Skeletal muscle satellite cell (primary cell): ENCODE data around the gene ANKUB1.

Source experiments
- H3K27me3 ChIP-seq: 2 replicates; pipeline ENCODE4 v1.7.0; 2013; ENCODE audit warnings: low read length; ENCODE audit not compliant: control insufficient read depth, insufficient read depth
- H3K36me3 ChIP-seq: 2 replicates; pipeline ENCODE4 v1.7.0; 2013; ENCODE audit warnings: mild to moderate bottlenecking, control low read depth, low read length; ENCODE audit not compliant: insufficient read depth
- H3K4me1 ChIP-seq: 2 replicates; pipeline ENCODE4 v1.7.0; 2013; ENCODE audit warnings: low read length; ENCODE audit not compliant: control insufficient read depth, insufficient read depth
- H3K4me2 ChIP-seq: 2 replicates; pipeline ENCODE4 v1.7.0; 2013; ENCODE audit warnings: mild to moderate bottlenecking, low read length
- H3K4me3 ChIP-seq: 2 replicates; pipeline ENCODE4 v1.7.0; 2013; ENCODE audit warnings: low read length
- H3K9ac ChIP-seq: 2 replicates; pipeline ENCODE4 v1.7.0; 2013; ENCODE audit warnings: mild to moderate bottlenecking, low read depth, low read length, moderate library complexity
- H3K9me3 ChIP-seq: replicated peaks from 2 replicates; pipeline ENCODE4 v1.7.0; 2013; ENCODE audit warnings: mild to moderate bottlenecking, control low read depth, low read length

The ANKUB1 gene

DNA sequence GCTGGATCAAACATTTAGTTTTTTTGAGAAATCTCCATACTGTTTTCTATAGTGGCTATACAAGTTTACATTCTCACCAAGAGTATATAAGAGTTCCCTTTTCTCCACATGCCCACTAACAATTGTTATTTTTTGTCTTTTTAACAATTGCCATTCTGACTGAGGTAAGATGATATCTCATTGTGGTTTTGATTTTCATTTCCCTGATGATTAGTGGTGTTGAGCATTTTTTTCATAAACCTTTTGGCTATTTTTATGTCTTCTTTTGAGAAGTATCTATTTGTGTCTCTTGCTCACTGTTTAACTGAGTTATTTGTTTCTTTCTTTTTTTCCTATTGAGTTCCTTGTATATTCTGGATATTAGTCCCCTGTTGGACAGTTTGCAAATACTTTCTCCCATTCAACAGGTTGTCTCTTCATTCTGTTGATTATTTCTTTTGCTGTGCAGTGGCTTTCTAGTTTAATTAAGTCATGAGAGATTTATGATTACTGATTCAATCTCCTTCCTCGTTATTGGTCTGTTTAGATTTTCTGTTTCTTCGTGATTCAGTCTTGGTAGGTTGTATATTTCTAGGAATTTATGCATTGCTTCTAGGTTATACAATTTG is 13.9 kb upstream of the ANKUB1 start:
- Histone ChIP-seq H3K9me3 (no peaks in the 10 kb centered on the region), H3K36me3 (no peaks in the 10 kb centered on the region), H3K4me1 (peaks cover 3% of the 10 kb centered on the region), H3K27me3 (no peaks in the 10 kb centered on the region), H3K4me2 (no peak overlapping the region), H3K9ac (no peak overlapping the region), H3K4me3 (no peak overlapping the region)

DNA sequence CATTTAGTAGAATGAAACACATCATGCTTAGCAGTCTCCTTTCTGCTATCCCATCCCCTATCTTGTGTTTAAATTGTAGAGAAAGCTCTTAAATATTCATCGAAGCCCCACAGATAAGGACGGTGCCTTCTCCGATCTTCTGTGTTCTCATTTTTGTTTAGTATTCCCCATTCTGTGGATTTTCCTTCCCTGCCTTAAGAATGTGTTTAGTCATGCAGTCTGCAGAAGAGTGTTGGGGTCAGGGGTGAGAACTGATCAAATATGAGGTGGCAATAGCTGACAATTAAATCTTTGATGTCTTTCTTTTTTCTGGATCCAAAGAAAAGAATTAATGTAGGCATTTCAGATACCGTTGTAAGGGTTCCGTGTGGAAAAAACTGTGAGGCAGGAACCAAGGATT is 9.3 kb upstream of the ANKUB1 start:
- H3K27me3 ChIP-seq, result no peaks in the 10 kb centered on the region
- H3K4me1 ChIP-seq, result peaks cover 3% of the 10 kb centered on the region
- no peak overlapping the region for H3K4me3 ChIP-seq
- H3K36me3 ChIP-seq, result no peaks in the 10 kb centered on the region
- H3K9me3 ChIP-seq, result no peaks in the 10 kb centered on the region
- H3K4me2 ChIP-seq, result no peak overlapping the region
- H3K9ac ChIP-seq, result no peak overlapping the region

DNA sequence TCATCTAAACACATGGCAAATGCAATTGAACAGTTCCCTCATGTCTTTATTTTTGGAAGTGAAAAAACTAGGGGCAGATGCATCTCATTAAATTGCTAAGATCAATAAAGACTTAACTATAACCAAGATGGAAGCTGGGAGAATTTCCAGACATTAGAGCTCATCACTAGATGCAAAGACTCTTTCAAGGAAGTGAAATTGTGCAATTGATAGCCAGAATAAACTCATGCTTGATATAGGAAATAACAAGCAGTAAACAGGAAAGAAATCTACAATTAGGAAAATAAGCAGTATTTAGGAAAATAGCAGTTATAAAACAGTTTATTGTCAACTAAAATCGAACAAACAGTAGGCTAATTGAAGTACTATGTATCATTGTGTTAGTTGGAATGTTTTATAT is 8.8 kb upstream of the ANKUB1 start:
- Histone ChIP-seq H3K4me1 (no peaks in the 10 kb centered on the region), H3K9ac (no peak overlapping the region), H3K9me3 (no peaks in the 10 kb centered on the region), H3K36me3 (no peaks in the 10 kb centered on the region), H3K4me3 (no peak overlapping the region), H3K27me3 (no peaks in the 10 kb centered on the region), H3K4me2 (no peak overlapping the region)

DNA sequence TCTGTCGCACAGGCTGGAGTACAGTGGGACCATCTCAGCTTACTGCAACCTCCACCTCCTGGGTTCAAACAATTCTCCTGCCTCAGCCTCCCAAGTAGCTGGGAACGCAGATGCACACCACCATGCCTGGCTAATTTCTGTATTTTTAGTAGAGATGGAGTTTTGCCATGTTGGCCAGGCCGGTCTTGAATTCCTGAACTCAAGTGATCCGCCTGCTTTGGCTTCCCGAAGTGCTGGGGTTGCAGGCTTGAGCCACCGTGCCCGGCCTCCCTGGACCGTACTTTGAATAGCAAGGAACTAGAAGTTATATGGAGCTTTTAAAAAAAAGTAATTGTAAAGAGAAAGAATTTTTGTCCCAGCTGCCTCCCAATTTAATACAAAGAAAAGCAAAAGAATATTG is 8.3 kb upstream of the ANKUB1 start:
- Histone ChIP-seq H3K4me3 (no peak overlapping the region), H3K9ac (no peak overlapping the region), H3K9me3 (no peaks in the 10 kb centered on the region), H3K36me3 (no peaks in the 10 kb centered on the region), H3K4me2 (no peak overlapping the region), H3K27me3 (no peaks in the 10 kb centered on the region), H3K4me1 (no peaks in the 10 kb centered on the region)

DNA sequence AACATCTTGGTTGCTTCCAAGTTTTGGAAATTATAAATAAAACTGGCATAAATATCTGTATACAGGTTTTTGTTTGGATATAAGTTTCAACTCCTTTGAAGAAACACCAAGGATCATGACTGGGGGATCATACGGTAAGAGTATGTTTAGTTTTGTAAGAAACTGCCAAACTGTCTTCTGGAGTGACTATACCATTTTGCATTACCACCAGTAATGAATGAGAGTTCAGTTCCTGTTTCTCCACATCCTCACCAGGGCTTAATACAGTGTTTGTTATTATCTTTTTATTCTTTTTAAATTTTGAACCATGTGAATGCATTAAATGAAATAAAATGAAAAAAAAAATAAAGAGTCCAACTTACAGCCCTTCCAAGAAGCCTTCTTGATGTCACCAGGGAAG is 3.7 kb upstream of the ANKUB1 start:
- Histone ChIP-seq H3K27me3 (no peaks in the 10 kb centered on the region), H3K9ac (no peak overlapping the region), H3K4me1 (no peaks in the 10 kb centered on the region), H3K36me3 (no peaks in the 10 kb centered on the region), H3K4me3 (no peak overlapping the region), H3K9me3 (no peaks in the 10 kb centered on the region), H3K4me2 (no peak overlapping the region)

DNA sequence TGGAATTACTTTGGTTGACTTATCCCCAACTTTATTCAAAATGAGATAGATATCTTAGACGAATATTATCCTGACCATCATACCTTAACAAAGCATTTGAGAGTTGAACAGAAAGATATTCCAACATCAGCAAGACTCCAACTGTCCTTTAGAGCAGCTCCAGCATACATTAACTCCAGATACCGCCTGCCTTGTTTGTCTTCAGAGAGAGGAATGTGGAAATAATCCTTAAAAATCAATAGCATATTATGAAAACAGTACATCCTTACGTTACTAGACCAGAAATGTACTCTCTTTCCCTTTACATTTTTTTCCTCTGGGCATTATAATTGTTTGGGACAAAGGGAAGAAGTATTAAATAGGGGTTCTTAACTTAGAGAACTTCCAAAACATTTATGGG is 1.7 kb downstream of the ANKUB1 start:
- H3K4me1 ChIP-seq, result peaks cover 9% of the 10 kb centered on the region
- H3K4me3 ChIP-seq, result no peak overlapping the region
- H3K27me3 ChIP-seq, result no peaks in the 10 kb centered on the region
- no peak overlapping the region for H3K4me2 ChIP-seq
- no peak overlapping the region for H3K9ac ChIP-seq
- H3K9me3 ChIP-seq, result no peaks in the 10 kb centered on the region
- no peaks in the 10 kb centered on the region for H3K36me3 ChIP-seq

DNA sequence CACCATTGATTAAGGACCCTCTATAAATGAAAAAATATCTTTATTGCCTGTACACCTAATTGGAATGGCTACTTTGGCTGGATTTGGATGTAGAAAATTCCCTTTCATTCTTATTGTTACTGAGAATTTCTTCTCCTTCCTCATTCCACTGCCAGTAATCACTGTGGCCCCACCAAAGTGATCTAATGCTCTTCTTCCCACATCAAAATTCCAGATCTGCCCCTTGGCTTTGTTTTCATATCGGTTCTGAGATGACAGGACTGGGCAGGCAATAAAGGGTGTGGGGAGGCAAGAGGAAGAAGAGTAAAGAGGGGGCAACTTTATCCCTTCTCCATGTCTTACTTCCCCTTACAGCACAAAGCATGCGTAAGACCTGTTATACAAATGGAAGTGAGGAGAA is 2.1 kb downstream of the ANKUB1 start:
- Histone ChIP-seq H3K4me2 (no peak overlapping the region), H3K4me3 (no peak overlapping the region), H3K36me3 (no peaks in the 10 kb centered on the region), H3K9me3 (no peaks in the 10 kb centered on the region), H3K27me3 (no peaks in the 10 kb centered on the region), H3K4me1 (peaks cover 9% of the 10 kb centered on the region), H3K9ac (no peak overlapping the region)

DNA sequence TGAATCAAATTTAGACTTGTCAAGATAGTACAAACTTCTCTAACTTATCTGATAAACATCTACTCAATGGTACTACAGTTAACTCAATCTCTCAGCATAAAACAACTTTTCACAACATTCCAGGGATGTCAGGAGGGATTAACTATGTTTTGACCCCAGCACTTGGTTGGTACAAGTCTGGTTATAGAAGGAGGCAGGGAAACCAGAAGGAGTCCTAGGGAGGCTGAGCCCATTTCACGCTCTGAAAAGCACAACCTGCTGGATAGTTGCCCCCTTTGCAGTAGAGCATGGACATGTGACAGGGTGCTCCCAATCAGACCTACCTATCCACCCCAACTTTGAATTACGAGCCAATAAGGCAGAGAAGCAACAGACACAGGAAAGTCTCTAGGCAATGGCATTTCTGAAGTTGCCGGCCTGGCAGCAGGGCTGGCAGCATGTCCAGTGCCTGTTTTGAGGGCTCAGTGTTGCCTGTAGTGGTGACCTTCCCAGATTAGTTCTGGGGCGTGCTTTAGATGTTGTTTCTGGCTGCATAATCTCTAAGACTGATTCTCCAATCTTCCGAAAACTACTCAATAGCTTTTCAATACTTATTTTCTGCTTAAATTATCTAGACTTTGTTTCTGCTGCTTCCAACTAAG is 8.2 kb downstream of the ANKUB1 start:
- Histone ChIP-seq H3K9me3 (no peaks in the 10 kb centered on the region), H3K4me2 (peak overlapping the region; percentile 17), H3K36me3 (no peaks in the 10 kb centered on the region), H3K9ac (no peak overlapping the region), H3K4me1 (peaks cover 12% of the 10 kb centered on the region), H3K27me3 (no peaks in the 10 kb centered on the region), H3K4me3 (no peak overlapping the region)

DNA sequence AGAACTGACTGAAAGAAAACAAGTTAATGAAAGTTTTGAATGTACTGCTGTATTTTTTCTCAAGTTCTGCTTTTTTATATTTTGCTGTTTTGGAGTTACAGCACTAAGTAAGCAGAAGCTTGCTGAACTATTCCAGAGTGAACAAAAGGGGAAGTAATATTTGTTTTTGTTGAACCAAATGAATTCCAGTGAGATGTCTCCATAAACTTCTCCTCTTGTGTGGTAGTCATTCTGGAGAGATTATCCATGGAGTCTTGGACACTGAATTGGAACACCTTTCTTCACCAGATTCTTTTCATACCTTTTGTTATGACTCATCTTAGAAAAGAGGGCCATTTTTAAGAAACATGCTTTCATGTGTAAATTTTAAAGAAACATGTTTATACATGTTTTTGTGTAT is 8.8 kb downstream of the ANKUB1 start:
- Histone ChIP-seq H3K36me3 (no peaks in the 10 kb centered on the region), H3K4me1 (peaks cover 12% of the 10 kb centered on the region), H3K4me2 (peak overlapping the region; percentile 35), H3K9ac (no peak overlapping the region), H3K9me3 (no peaks in the 10 kb centered on the region), H3K27me3 (no peaks in the 10 kb centered on the region), H3K4me3 (no peak overlapping the region)

DNA sequence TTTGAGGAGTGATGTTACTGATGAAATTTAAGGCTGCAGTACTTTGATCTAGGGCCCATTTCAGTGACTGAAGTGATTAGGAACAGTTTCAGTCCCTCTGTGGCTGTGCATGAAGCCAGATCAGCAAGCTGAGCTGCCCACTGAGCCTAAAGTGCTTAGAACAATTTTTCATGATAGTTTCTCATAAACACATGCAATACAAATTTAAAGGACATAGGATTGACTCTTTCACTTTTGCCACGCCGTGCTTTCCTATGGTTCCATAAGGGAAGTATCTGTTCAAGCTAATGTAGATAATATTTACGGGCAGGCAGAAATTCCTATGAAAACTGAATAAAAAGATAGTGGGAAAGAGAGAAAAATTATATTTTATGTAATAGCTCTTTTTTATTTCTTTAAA is 10.6 kb downstream of the ANKUB1 start:
- H3K36me3 ChIP-seq, result no peaks in the 10 kb centered on the region
- H3K4me2 ChIP-seq, result no peak overlapping the region
- peaks cover 12% of the 10 kb centered on the region for H3K4me1 ChIP-seq
- H3K9ac ChIP-seq, result no peak overlapping the region
- no peak overlapping the region for H3K4me3 ChIP-seq
- no peaks in the 10 kb centered on the region for H3K27me3 ChIP-seq
- H3K9me3 ChIP-seq, result no peaks in the 10 kb centered on the region

DNA sequence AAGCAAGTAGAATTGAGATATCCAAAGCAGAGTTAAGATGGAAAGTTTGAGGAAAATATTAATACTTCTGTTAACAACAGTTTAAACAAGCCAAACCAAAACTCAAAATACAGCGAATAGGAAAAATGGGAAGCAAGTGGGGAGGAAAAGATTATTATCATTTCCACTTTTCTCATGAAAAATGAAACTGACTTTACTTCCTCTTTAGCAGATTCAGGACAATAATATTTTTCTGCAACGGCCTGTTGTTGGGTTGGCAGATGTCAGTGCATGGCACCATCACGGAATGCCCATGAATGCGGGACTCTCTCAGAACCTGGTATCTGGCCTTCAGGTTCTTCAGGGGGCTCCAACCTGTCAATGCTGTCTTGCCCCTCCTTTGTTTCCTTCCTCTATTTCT is 11.1 kb downstream of the ANKUB1 start:
- Histone ChIP-seq H3K36me3 (no peaks in the 10 kb centered on the region), H3K4me2 (no peak overlapping the region), H3K9me3 (no peaks in the 10 kb centered on the region), H3K9ac (no peak overlapping the region), H3K4me1 (peaks cover 12% of the 10 kb centered on the region), H3K27me3 (no peaks in the 10 kb centered on the region), H3K4me3 (no peak overlapping the region)
